Cardiac fibroblast (primary cell): ENCODE results near the gene GLRA3.

Source experiments
- DNase-seq, 2 donors: peaks; one replicate each; pipeline versions ENCODE4 v3.0.0 to v3.0.0-alpha.2; 2010; ENCODE audit warnings: low read depth in 2 of 2
- H3K4me3 ChIP-seq, 2 donors: replicated peaks in 1 of 2; 1 replicate in 1 of 2; 2 replicates in 1 of 2; pipeline ENCODE4 v1.5.1; 2011; ENCODE audit warnings: low read depth in 2 of 2, low read length in 2 of 2, mild to moderate bottlenecking in 2 of 2, moderate library complexity in 1 of 2
- TF ChIP-seq, protein P1 (sequence below): IDR thresholded peaks from one replicate; pipeline ENCODE4 v1.5.1; 2011; ENCODE audit warnings: low read depth, mild to moderate bottlenecking, low read length, inconsistent platforms

The GLRA3 gene

DNA sequence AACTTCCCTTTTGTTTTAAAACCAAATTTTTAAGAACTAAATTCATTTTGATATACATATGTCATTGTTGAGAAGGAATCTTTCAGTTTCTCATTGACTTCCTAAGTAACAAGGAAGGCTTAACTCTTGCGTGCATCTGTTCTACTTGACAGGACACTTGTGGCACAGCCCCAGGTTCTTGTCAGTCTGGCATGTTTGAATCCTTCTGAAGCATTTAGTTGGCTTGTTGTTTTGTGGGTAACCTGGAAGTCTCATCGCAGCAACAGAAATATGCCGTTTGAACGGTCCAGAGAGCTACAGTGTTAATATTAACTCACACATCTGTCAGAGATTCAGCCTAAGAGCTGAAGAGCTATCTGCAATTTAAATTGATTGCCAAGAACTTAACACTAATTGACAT, 76.0 kb downstream of the GLRA3 start:
- DNase-seq, result no peak
- no peak overlapping the region for H3K4me3 ChIP-seq
- TF ChIP-seq, protein P1, sequence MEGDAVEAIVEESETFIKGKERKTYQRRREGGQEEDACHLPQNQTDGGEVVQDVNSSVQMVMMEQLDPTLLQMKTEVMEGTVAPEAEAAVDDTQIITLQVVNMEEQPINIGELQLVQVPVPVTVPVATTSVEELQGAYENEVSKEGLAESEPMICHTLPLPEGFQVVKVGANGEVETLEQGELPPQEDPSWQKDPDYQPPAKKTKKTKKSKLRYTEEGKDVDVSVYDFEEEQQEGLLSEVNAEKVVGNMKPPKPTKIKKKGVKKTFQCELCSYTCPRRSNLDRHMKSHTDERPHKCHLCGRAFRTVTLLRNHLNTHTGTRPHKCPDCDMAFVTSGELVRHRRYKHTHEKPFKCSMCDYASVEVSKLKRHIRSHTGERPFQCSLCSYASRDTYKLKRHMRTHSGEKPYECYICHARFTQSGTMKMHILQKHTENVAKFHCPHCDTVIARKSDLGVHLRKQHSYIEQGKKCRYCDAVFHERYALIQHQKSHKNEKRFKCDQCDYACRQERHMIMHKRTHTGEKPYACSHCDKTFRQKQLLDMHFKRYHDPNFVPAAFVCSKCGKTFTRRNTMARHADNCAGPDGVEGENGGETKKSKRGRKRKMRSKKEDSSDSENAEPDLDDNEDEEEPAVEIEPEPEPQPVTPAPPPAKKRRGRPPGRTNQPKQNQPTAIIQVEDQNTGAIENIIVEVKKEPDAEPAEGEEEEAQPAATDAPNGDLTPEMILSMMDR, result no peak

DNA sequence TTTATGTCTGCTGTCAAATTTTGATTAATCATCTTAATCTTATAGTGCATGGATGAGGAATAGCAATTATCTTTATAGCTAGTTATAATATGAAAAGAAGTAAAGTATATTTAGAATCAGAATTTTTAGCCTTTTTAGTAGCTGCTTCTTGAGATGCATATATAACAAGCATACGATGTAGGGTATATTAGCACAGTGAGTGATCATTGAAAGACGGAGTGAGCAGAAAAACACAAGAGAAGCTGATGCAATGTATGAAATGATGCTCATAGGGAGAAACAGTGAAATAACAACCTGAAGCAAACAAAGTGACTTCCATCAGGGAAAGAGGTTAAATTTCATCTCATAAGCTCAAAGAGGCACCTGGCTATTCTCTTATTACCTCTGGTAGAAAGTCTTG, 77.0 kb downstream of the GLRA3 start:
- no peak for DNase-seq
- H3K4me3 ChIP-seq, result no peak overlapping the region
- TF ChIP-seq, protein P1, result no peak

DNA sequence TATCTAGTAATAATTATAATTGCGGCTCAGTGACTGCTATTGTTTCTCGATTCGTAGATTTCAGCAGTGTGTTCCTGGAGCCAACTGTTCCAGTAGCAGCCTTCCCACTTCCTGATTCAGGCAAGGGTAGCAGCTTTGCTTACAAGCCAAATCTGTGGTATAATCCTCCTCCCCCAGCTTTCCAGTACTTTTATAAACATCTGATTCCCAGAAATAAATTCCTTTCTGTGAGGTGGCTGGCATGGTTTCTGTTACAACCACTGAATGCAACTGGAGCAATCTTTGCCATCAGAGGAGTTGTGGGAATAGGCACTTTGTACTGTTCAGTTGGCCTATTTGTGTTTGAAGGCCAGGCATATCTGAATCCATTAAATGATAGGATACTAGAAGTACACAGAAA, 80.0 kb downstream of the GLRA3 start:
- DNase-seq, result peak in 1 of 2 donors; percentile 26
- H3K4me3 ChIP-seq, result no peak overlapping the region
- TF ChIP-seq, protein P1, result no peak

DNA sequence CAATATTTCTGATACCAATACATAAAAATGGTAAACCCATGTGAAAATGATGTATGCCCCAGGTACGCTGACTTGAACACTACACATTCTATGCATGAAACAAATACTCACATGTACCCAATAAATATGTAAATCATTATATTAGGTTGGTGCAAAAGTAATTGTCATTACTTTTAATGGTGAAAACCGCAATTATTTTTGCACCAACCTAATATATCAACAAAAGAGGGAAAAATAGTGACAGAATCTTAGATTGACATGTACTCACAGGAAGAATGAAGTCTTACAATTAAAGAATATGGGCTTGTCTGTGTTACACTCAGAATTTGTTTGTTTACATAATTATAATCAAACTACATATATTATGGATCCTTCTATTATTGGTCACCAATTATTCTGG, 82.3 kb downstream of the GLRA3 start:
- TF ChIP-seq, protein P1, result no peak
- DNase-seq, result no peak
- no peak overlapping the region for H3K4me3 ChIP-seq

DNA sequence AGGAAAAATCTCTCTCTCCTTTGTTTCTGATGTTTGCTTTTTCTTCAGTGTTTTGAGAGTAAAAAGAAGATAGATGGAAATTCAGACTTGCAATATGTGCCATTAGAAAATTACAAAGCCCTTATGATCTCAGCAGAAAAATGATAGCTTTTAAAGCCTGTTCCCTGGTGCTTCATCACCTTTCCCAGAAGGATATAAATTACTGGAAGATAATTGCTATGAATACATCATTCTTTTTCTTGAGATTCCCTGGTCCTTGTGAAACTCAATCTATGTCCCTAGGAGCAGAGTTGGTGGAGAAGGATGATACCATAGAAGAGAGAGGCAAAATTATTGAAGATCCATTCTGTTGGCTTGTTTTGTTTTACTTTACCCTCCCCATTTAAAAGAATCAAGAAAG, 86.5 kb downstream of the GLRA3 start:
- no peak for DNase-seq
- H3K4me3 ChIP-seq, result no peak overlapping the region
- TF ChIP-seq, protein P1, result no peak

DNA sequence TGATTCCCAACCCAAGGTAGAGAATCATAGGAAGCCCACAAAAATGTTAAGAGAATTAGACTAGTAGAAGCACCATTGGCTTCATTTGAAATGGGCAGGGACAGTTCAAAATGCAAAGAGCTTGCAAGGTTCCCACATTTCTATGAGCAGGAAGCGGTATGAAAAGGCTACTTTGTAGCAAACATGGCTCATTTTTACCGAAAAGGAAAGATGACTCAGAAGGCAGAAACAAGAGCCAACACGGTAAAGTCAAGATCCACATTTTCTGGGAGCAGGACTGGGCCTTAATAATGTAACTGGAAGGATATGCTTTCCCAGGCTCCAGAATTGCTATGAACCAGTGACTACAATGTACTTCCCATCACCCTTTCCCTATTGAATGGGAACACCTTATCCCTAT, 89.5 kb downstream of the GLRA3 start:
- no peak for DNase-seq
- H3K4me3 ChIP-seq, result no peak overlapping the region
- TF ChIP-seq, protein P1, result no peak

DNA sequence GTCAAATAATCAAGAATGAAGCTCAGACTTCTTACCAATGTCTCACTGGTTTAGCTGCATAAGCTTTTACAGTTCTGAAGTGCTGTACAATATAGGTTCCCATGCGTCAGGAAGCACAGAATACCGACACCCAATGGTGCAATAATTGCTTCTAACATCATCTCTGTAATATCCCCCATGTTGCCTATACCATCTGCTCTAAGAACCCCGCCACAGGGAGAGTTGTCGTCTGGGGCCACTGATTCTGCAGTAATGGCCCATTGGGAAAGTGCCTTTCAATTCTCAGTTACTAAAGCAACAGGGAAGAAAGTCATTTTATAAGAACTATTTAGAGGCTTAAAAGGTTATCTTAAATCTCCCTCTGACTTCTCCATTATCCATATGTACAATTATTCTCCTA, 94.9 kb downstream of the GLRA3 start:
- TF ChIP-seq, protein P1, result no peak
- H3K4me3 ChIP-seq, result no peak overlapping the region
- DNase-seq, result no peak
